HG03439 (cell line): ENCODE data around the gene USP22.

Experiments used
- ATAC-seq: cut with Tn5 transposase; IDR thresholded peaks from one replicate; pipeline ENCODE4 v1.9.1; 2021; ENCODE audit warnings: mild to moderate bottlenecking, moderate library complexity; ENCODE audit not compliant: unreplicated experiment

Gene USP22

GRCh38 chr17:21002309-21003006 is 40.4 kb downstream of the USP22 start:
- no peak for ATAC-seq

- no peak for ATAC-seq
Measured at GRCh38 chr17:21001813-21002221, 41.0 kb downstream of the USP22 start.

- no peak for ATAC-seq
Measured at GRCh38 chr17:21001111-21001812, 41.5 kb downstream of the USP22 start.

- ATAC-seq: no peak
Measured at GRCh38 chr17:20999841-21000532, 42.8 kb downstream of the USP22 start.

- no peak for ATAC-seq
Measured at GRCh38 chr17:20999044-20999573, 43.7 kb downstream of the USP22 start.

GRCh38 chr17:20998571-20999043 is 44.2 kb downstream of the USP22 start:
- no peak for ATAC-seq

- ATAC-seq: no peak
Measured at GRCh38 chr17:20997711-20998570, 44.9 kb downstream of the USP22 start.

GRCh38 chr17:20996724-20997615 is 45.8 kb downstream of the USP22 start:
- ATAC-seq: no peak

- no peak for ATAC-seq
Measured at GRCh38 chr17:20995873-20996723, 46.7 kb downstream of the USP22 start.

GRCh38 chr17:20995164-20995872 is 47.5 kb downstream of the USP22 start:
- ATAC-seq: no peak

GRCh38 chr17:20994779-20995149 is 48.0 kb downstream of the USP22 start:
- ATAC-seq: no peak

GRCh38 chr17:20993863-20994778 is 48.7 kb downstream of the USP22 start:
- no peak for ATAC-seq

GRCh38 chr17:20992987-20993862 is 49.6 kb downstream of the USP22 start:
- ATAC-seq: no peak

GRCh38 chr17:20992416-20992815 is 50.4 kb downstream of the USP22 start:
- ATAC-seq: no peak

GRCh38 chr17:20991276-20992037 is 51.4 kb downstream of the USP22 start:
- no peak for ATAC-seq
